RWPE1 (cell line): ENCODE measurements around the gene UQCC2.

Source experiments
- CTCF ChIA-PET: fragments of 350-600 bp; sonication (Branson Sonifier 250); formaldehyde crosslinking; extraction: SDS; loops from one replicate; lab custom pipeline; 2021; lab: Yijun Ruan, JAX
- POLR2A ChIA-PET: fragments of 400-600 bp; formaldehyde crosslinking; extraction: SDS; loops from one replicate; lab custom pipeline; 2020; ENCODE audit warnings: antibody characterized with exemption; ENCODE audit not compliant: low non-redundant PET; lab: Yijun Ruan, JAX
- DNase-seq: peaks from one replicate; pipeline ENCODE4 v3.0.0; 2012; ENCODE audit warnings: low spot score
- H3K27ac ChIP-seq: fragments of 450-650 bp; 2 replicates; pipeline ENCODE4 v1.5.1; 2017
- CTCF ChIP-seq: fragments of 450-650 bp; conservative IDR thresholded peaks from 2 replicates; pipeline ENCODE4 v1.5.1; 2017; ENCODE audit warnings: low read depth, mild to moderate bottlenecking

The UQCC2 gene

DNA sequence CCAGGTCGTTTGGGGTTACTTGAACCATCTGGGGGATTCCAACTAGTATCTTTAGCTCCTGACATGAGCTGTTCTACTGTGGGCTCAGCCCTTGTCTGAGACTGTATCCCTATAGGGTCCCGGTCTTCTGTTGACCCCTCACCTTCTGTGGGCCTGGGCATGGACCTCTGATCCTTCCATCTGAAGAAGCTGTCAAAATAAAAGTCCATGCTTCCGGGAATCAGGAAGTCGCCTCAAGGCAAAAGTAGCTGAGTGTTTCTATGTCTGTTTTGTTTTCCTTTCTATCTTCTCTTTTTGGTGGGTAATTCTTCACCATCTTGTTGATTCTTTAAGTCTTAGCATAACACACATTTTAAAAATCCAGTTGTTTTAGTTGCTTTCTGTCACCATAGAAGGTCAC is 60.1 kb downstream of the UQCC2 start:
- no peak for DNase-seq
- ChIA-PET POLR2A (interaction anchor here (0.6 kb wide), 1 partner anchor 266 kb away, joined by 4 read pairs; no protein-coding TSS in a partner anchor), CTCF (interaction anchor here (0.6 kb wide), 1 partner anchor 33 kb away, joined by 12 read pairs; no protein-coding TSS in a partner anchor)
- peak overlapping the region; percentile 15; the same call in 1 of the 2 replicates for H3K27ac ChIP-seq
- TF ChIP-seq CTCF: no peak
